HG03521 (cell line): Measurements from ENCODE around the gene SHB.

Source experiments
- ATAC-seq: cut with Tn5 transposase; IDR thresholded peaks from one replicate; pipeline ENCODE4 v1.9.1; 2021; ENCODE audit warnings: mild to moderate bottlenecking, moderate library complexity; ENCODE audit not compliant: unreplicated experiment

The SHB gene

GRCh38 chr9:38043931-38044623, 24.9 kb downstream of the SHB start:
- ATAC-seq, result no peak

- no peak for ATAC-seq
Observed at GRCh38 chr9:38042626-38043357, 26.2 kb downstream of the SHB start.

- ATAC-seq, result no peak
Observed at GRCh38 chr9:38041564-38042243, 27.3 kb downstream of the SHB start.

- no peak for ATAC-seq
Observed at GRCh38 chr9:38039907-38040682, 28.9 kb downstream of the SHB start.

- no peak for ATAC-seq
Observed at GRCh38 chr9:38039090-38039906, 29.7 kb downstream of the SHB start.

- no peak for ATAC-seq
Observed at GRCh38 chr9:38038307-38039089, 30.5 kb downstream of the SHB start.

- no peak for ATAC-seq
Observed at GRCh38 chr9:38037981-38038306, 31.1 kb downstream of the SHB start.

- ATAC-seq, result no peak
Observed at GRCh38 chr9:38036359-38037084, 32.5 kb downstream of the SHB start.

GRCh38 chr9:38035873-38036272, 33.2 kb downstream of the SHB start:
- no peak for ATAC-seq

- ATAC-seq, result no peak
Observed at GRCh38 chr9:38033941-38034340, 35.1 kb downstream of the SHB start.

GRCh38 chr9:38032266-38033110, 36.5 kb downstream of the SHB start:
- no peak for ATAC-seq

GRCh38 chr9:38031594-38031993, 37.4 kb downstream of the SHB start:
- no peak for ATAC-seq

GRCh38 chr9:38030658-38031057, 38.4 kb downstream of the SHB start:
- no peak for ATAC-seq

GRCh38 chr9:38029915-38030638, 39.0 kb downstream of the SHB start:
- no peak for ATAC-seq

GRCh38 chr9:38027714-38028113, 41.3 kb downstream of the SHB start:
- no peak for ATAC-seq

GRCh38 chr9:38026840-38027527, 42.0 kb downstream of the SHB start:
- no peak for ATAC-seq
